GM10248 (cell line): ENCODE data around the gene HJURP.

Experiments used
- CTCF ChIA-PET: fragments of 300-600 bp; sonication (Branson Sonifier 250); formaldehyde crosslinking; extraction: SDS; loops from one replicate; lab custom pipeline; 2021; ENCODE audit warnings: antibody characterized with exemption; lab: Yijun Ruan, JAX
- POLR2A ChIA-PET: fragments of 350-650 bp; sonication (Branson Sonifier 250); formaldehyde crosslinking; extraction: SDS; loops from one replicate; lab custom pipeline; 2020; ENCODE audit warnings: antibody characterized with exemption; lab: Yijun Ruan, JAX
- DNase-seq: peaks from one replicate; pipeline ENCODE4 v3.0.0; 2012; ENCODE audit errors: extremely low spot score
- CTCF ChIP-seq: IDR thresholded peaks from 2 replicates; pipeline ENCODE4 v1.5.1; 2012; ENCODE audit warnings: mild to moderate bottlenecking, low read depth; ENCODE audit errors: extremely low read depth, missing control alignments, control extremely low read depth

Gene HJURP

GRCh38 chr2:233817361-233817911 lies 36.9 kb downstream of the HJURP start:
- POLR2A ChIA-PET: no interaction called here
- CTCF ChIA-PET: no interaction called here
- TF ChIP-seq CTCF: no peak
- no peak for DNase-seq

- CTCF ChIA-PET: no interaction called here
- no peak for DNase-seq
- no peak for TF ChIP-seq CTCF
- POLR2A ChIA-PET: no interaction called here
Observed at GRCh38 chr2:233816771-233817170, 37.6 kb downstream of the HJURP start.

- DNase-seq: no peak
- TF ChIP-seq CTCF: no peak
- ChIA-PET CTCF (no interaction called here), POLR2A (no interaction called here)
Observed at GRCh38 chr2:233816334-233816733, 38.0 kb downstream of the HJURP start.

GRCh38 chr2:233815861-233816260 lies 38.5 kb downstream of the HJURP start:
- TF ChIP-seq CTCF: no peak
- ChIA-PET POLR2A (no interaction called here), CTCF (no interaction called here)
- no peak for DNase-seq

GRCh38 chr2:233814056-233814835 lies 40.1 kb downstream of the HJURP start:
- DNase-seq: no peak
- POLR2A ChIA-PET: no interaction called here
- CTCF ChIA-PET: interaction anchor here (0.9 to 1.3 kb wide), 3 partner anchors 10 to 18 kb away, joined by 3 to 4 read pairs (median 3); no protein-coding TSS in a partner anchor
- no peak for TF ChIP-seq CTCF

- no peak for DNase-seq
- TF ChIP-seq CTCF: no peak
- ChIA-PET POLR2A (no interaction called here), CTCF (interaction anchor here (1.3 to 1.5 kb wide), 2 partner anchors 19 to 45 kb away, joined by 3 read pairs; no protein-coding TSS in a partner anchor)
Observed at GRCh38 chr2:233813236-233814055, 40.9 kb downstream of the HJURP start.
